Stimulated activated CD4-positive, alpha-beta T cell treated with anti-CD3 and anti-CD28 coated beads, Interleukin-1b, Interleukin-23, amount 100 ng/mL, for 24 hours (primary cell): Measurements from ENCODE around the gene APOL1.

Source experiments
- DNase-seq, 4 experiments: peaks; one replicate each; pipeline ENCODE4 v3.0.0-alpha.2; 2020; ENCODE audit warnings: low read depth in 4 of 4, low spot score in 1 of 4

Gene APOL1

DNA sequence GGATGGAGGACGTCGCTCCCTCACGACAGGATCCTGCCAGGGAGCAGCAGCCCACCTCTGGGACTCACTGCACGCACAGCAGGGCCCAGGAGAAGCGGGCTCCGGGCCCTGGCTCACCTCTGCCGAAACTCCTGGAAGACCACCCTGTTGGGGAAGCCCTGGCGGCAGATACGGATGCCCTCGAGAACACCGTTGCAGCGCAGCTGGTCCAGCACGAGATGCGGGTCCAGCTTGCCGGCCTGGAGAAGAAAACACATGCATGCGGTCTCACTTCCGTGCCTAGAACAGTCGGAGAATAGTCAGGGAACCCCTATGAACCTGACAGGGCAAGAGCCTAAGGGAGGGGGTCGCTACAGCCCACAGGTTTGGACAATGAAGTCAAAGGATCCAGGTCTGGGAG is 52.9 kb downstream of the APOL1 start:
- DNase-seq: no peak

- no peak for DNase-seq
Observed at GRCh38 chr22:36306227-36306626, 53.3 kb downstream of the APOL1 start.

GRCh38 chr22:36308880-36309279 is 55.9 kb downstream of the APOL1 start:
- no peak for DNase-seq

DNA sequence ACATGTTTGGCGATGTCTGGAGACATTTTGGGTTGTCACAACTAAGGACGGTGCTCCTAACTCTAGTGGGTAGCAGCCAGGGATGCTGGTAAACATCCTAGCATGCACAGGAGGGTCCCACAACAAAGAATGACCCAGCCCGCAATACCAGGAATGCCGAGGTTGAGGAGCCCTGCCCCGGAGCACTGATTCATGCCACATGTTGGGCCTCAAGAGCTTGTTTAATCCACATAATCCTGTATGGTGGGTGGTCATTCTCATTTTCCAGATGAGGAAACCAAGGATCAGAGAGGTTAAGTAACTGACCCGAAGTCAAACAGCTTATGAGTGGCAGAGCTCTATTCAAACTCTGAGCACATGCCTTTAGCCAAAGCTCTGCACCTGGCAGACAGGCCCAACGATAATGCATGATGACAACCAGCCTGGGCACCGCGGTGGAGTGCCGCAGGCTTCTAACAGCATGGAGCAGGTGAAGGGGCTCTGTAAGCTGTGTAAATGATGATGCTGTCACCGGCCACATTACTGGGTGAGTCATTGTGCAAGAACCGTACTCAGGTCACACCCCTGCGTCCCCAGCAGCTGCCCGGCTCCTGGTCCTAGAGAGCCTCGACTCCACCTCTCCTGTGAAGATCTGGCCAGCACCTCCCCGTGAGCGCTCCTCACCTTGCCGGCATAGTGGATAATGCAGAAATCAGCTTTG is 58.6 kb downstream of the APOL1 start:
- DNase-seq: no peak

GRCh38 chr22:36315325-36315724 is 62.4 kb downstream of the APOL1 start:
- no peak for DNase-seq

DNA sequence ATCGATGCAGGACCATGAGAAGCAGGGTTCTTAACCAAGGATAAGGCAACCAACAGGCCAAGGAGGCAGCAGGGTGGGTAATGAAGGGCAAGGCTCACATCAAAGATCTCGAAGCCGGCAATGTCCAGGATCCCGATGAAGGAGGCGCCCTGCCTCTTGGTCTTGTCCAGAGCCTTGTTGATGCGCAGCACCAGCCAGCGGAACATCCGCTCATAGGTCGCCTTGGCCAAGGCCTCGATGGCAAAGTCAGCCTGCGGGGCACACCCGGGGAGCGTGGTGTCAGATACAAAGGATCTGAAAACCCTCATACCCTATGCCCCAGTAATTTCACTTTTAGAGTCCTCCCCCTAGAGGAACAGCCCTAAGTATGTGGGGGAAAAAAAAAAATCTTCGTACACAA is 63.5 kb downstream of the APOL1 start:
- no peak for DNase-seq
